ENCODE measurements around the gene NEMP2. TPM values are rescaled to one million over a fixed set of nuclear protein-coding genes. Genes with fewer than 3 reads are reported as not detected.
"Not testable (repeated sequence)": the region's sequence is repeated elsewhere in the genome, so short reads cannot be mapped to it uniquely, and the experiment has no call there.

NEMP2 gene
- total and polyA plus RNA-seq, 12 donors = 0.61 to 8.4 (median 4.9) TPM

DNA sequence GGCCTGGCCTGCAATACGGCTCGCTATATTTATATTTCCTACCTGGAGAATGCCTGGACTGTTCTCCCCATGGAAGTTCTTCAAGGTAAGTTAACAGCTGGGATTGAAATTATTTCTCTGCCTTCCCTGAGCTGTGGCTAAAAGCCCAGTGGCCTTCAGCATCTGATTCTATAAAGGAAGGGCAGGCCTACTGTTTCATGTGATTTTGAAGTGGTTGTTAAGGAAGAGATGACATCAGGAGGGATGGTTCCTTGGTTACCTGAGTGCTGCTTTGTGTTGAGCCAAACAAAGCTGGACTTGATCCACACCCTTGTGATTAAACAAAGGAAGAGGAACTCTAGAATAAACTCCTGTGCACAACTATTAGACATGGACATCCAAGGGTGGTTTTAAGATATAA, 64.8 kb downstream of the NEMP2 start:
- Histone ChIP-seq H3K4me1 (replicated peaks in 1 of 2) (peaks cover 44 to 54% of the 10 kb centered on the region in 2 donors), H3K4me3 (no peak overlapping the region), H3K36me3 (replicated peaks in 1 of 2) (peaks cover 0 to 5% of the 10 kb centered on the region in 2 donors), H3K27ac (peak overlapping the region in 4 of 5 donors; percentile 57 to 82 (median 72)), H3K9me3 (replicated peaks in 1 of 3) (no peaks in the 10 kb centered on the region), H3K27me3 (no peaks in the 10 kb centered on the region)
- intact Hi-C loops (cut with DNase I) = no loop called here
- no peak for TF ChIP-seq POLR2A (IDR thresholded peaks at IDR 0.05)
- TF ChIP-seq, protein P1, sequence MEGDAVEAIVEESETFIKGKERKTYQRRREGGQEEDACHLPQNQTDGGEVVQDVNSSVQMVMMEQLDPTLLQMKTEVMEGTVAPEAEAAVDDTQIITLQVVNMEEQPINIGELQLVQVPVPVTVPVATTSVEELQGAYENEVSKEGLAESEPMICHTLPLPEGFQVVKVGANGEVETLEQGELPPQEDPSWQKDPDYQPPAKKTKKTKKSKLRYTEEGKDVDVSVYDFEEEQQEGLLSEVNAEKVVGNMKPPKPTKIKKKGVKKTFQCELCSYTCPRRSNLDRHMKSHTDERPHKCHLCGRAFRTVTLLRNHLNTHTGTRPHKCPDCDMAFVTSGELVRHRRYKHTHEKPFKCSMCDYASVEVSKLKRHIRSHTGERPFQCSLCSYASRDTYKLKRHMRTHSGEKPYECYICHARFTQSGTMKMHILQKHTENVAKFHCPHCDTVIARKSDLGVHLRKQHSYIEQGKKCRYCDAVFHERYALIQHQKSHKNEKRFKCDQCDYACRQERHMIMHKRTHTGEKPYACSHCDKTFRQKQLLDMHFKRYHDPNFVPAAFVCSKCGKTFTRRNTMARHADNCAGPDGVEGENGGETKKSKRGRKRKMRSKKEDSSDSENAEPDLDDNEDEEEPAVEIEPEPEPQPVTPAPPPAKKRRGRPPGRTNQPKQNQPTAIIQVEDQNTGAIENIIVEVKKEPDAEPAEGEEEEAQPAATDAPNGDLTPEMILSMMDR (IDR thresholded peaks at IDR 0.05) = no peak
- 32 to 59% (median 33%) methylated on average over 2 of the region's 2 CpGs for WGBS, 4 donors
- DNase-seq = peak in 5 of 7 donors; percentile 35 to 72 (median 45)

GRCh38 chr2:190468814-190469569, 65.5 kb downstream of the NEMP2 start:
- WGBS, 4 donors = 16 to 26% (median 20%) methylated on average over 4 of the region's 4 CpGs
- H3K36me3 ChIP-seq (replicated peaks in 1 of 2) = peaks cover 0 to 5% of the 10 kb centered on the region in 2 donors
- H3K4me1 ChIP-seq (replicated peaks in 1 of 2) = peaks cover 44 to 54% of the 10 kb centered on the region in 2 donors
- no peaks in the 10 kb centered on the region for H3K9me3 ChIP-seq (replicated peaks in 1 of 3)
- DNase-seq = peak; percentile 77 to 97 (median 88)
- TF ChIP-seq POLR2A (IDR thresholded peaks at IDR 0.05) = peak in 1 of 2 donors; percentile 1
- TF ChIP-seq, protein P1 (IDR thresholded peaks at IDR 0.05) = no peak
- no peaks in the 10 kb centered on the region for H3K27me3 ChIP-seq
- intact Hi-C loops (cut with DNase I) = no loop called here
- peak overlapping the region in 4 of 5 donors; percentile 57 to 82 (median 72) for H3K27ac ChIP-seq
- peak overlapping the region in 1 of 4 donors; percentile 7 for H3K4me3 ChIP-seq

DNA sequence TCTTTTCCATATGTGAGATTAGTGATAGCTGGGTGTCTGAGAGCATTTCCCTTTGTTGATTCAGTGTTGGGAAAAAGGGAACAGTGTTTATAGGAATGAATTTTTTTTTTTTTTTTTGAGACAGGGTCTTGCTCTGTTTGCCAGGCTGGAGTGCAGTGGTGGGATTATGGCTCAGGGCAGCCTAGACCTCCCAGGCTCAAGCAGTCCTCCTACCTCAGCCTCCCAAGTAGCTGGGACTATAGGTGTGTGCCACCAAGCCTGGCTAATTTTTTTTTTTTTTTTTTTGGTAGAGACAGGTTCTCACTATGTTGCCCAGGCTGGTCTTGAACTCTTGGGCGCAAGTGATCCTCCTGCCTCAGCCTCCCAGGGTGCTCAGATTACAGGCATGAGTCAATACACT, 66.2 kb downstream of the NEMP2 start:
- H3K36me3 ChIP-seq (replicated peaks in 1 of 2); intact Hi-C loops (cut with DNase I); DNase-seq; H3K9me3 ChIP-seq (replicated peaks in 1 of 3); H3K4me3 ChIP-seq; H3K27me3 ChIP-seq: not testable (repeated sequence)
- WGBS, 4 donors = 82 to 100% (median 92%) methylated on average over 1 of the region's 1 CpG
- Histone ChIP-seq H3K4me1 (replicated peaks in 1 of 2) (peaks cover 44 to 54% of the 10 kb centered on the region in 2 donors), H3K27ac (peak overlapping the region in 4 of 5 donors; percentile 57 to 82 (median 72))

GRCh38 chr2:190467575-190468083, 66.9 kb downstream of the NEMP2 start:
- intact Hi-C loops (cut with DNase I) = no loop called here
- peaks cover 0 to 5% of the 10 kb centered on the region in 2 donors for H3K36me3 ChIP-seq (replicated peaks in 1 of 2)
- H3K27ac ChIP-seq = peak overlapping the region in 4 of 5 donors; percentile 57 to 82 (median 74)
- 13 to 29% (median 23%) methylated on average over 5 of the region's 5 CpGs for WGBS, 4 donors
- H3K9me3 ChIP-seq (replicated peaks in 1 of 3) = no peaks in the 10 kb centered on the region
- peaks cover 44 to 54% of the 10 kb centered on the region in 2 donors for H3K4me1 ChIP-seq (replicated peaks in 1 of 2)
- H3K4me3 ChIP-seq = no peak overlapping the region
- DNase-seq = peak; percentile 36 to 73 (median 46)
- H3K27me3 ChIP-seq = no peaks in the 10 kb centered on the region
- TF ChIP-seq, protein P1 (IDR thresholded peaks at IDR 0.05) = no peak
- TF ChIP-seq POLR2A (IDR thresholded peaks at IDR 0.05) = no peak

Data from adrenal gland (tissue), 12 donors.